SK-N-SH (cell line): ENCODE measurements around the gene SNPH.

Source experiments
- CHD2 ChIP-seq: fragments of 150-350 bp; IDR thresholded peaks from 2 replicates; pipeline ENCODE4 v1.6.1; 2018; ENCODE audit warnings: low read length; ENCODE audit not compliant: partially characterized antibody
- EP300 ChIP-seq, 2 experiments: IDR thresholded peaks; 2 replicates each; pipeline versions ENCODE4 v1.4.0 to v1.6.1; 2012; ENCODE audit warnings: borderline replicate concordance in 1 of 2, low read depth in 1 of 2, low read length in 1 of 2
- EZH2phosphoT487 ChIP-seq: fragments of 200-600 bp; sonication (generic); IDR thresholded peaks from 2 replicates; pipeline ENCODE4 v1.6.1; 2017; ENCODE audit warnings: low read depth, mixed run types, mild to moderate bottlenecking, antibody characterized with exemption, moderate library complexity, borderline replicate concordance
- NRF1 ChIP-seq: IDR thresholded peaks from 2 replicates; pipeline ENCODE4 v1.6.1; 2012; ENCODE audit warnings: low read depth, mild to moderate bottlenecking, low read length
- POLR2AphosphoS5 ChIP-seq: IDR thresholded peaks from 2 replicates; pipeline ENCODE4 v1.6.1; 2012; ENCODE audit warnings: low read depth, low read length
- RAD21 ChIP-seq: IDR thresholded peaks from 2 replicates; pipeline ENCODE4 v1.6.1; 2012; ENCODE audit warnings: mild to moderate bottlenecking, low read length
- RCOR1 ChIP-seq: fragments of 150-350 bp; IDR thresholded peaks from 2 replicates; pipeline ENCODE4 v1.6.1; 2017; ENCODE audit warnings: antibody characterized with exemption, low read length
- RFX5 ChIP-seq: IDR thresholded peaks from 2 replicates; pipeline ENCODE4 v1.6.1; 2012; ENCODE audit warnings: mild to moderate bottlenecking, improper control_type of control experiment, low read length
- TCF12 ChIP-seq: IDR thresholded peaks from 2 replicates; pipeline ENCODE4 v1.4.0; 2012
- USF2 ChIP-seq: fragments of 150-350 bp; IDR thresholded peaks from 2 replicates; pipeline ENCODE4 v1.6.1; 2017; ENCODE audit warnings: antibody characterized with exemption, low read length, low read depth, borderline replicate concordance
- ZBTB33 ChIP-seq: IDR thresholded peaks from 2 replicates; pipeline ENCODE4 v1.4.0; 2012; ENCODE audit warnings: low read depth, borderline replicate concordance
- TF ChIP-seq, protein P1 (sequence below): fragments of 200-600 bp; sonication (generic); IDR thresholded peaks from 2 replicates; pipeline ENCODE4 v1.6.1; 2017; ENCODE audit warnings: antibody characterized with exemption, mild to moderate bottlenecking, moderate library complexity
- TF ChIP-seq, protein P2 (sequence below): IDR thresholded peaks from 2 replicates; pipeline ENCODE4 v1.6.1; 2012; ENCODE audit warnings: mild to moderate bottlenecking, low read depth, low read length, moderate library complexity

- no peak for TF ChIP-seq RCOR1
- no peak for TF ChIP-seq TCF12
- TF ChIP-seq, protein P1, sequence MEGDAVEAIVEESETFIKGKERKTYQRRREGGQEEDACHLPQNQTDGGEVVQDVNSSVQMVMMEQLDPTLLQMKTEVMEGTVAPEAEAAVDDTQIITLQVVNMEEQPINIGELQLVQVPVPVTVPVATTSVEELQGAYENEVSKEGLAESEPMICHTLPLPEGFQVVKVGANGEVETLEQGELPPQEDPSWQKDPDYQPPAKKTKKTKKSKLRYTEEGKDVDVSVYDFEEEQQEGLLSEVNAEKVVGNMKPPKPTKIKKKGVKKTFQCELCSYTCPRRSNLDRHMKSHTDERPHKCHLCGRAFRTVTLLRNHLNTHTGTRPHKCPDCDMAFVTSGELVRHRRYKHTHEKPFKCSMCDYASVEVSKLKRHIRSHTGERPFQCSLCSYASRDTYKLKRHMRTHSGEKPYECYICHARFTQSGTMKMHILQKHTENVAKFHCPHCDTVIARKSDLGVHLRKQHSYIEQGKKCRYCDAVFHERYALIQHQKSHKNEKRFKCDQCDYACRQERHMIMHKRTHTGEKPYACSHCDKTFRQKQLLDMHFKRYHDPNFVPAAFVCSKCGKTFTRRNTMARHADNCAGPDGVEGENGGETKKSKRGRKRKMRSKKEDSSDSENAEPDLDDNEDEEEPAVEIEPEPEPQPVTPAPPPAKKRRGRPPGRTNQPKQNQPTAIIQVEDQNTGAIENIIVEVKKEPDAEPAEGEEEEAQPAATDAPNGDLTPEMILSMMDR, result no peak
- no peak for TF ChIP-seq ZBTB33
- TF ChIP-seq NRF1, result no peak
- TF ChIP-seq EZH2phosphoT487, result no peak
- no peak for TF ChIP-seq CHD2
- no peak for TF ChIP-seq POLR2AphosphoS5
- no peak for TF ChIP-seq RFX5
- TF ChIP-seq EP300 (IDR thresholded peaks at IDR 0.05; ENCODE audit: borderline replicate concordance in 1 of 2, low read depth in 1 of 2, low read length in 1 of 2), result no peak
- no peak for TF ChIP-seq RAD21
- TF ChIP-seq USF2, result no peak
- TF ChIP-seq, protein P2, sequence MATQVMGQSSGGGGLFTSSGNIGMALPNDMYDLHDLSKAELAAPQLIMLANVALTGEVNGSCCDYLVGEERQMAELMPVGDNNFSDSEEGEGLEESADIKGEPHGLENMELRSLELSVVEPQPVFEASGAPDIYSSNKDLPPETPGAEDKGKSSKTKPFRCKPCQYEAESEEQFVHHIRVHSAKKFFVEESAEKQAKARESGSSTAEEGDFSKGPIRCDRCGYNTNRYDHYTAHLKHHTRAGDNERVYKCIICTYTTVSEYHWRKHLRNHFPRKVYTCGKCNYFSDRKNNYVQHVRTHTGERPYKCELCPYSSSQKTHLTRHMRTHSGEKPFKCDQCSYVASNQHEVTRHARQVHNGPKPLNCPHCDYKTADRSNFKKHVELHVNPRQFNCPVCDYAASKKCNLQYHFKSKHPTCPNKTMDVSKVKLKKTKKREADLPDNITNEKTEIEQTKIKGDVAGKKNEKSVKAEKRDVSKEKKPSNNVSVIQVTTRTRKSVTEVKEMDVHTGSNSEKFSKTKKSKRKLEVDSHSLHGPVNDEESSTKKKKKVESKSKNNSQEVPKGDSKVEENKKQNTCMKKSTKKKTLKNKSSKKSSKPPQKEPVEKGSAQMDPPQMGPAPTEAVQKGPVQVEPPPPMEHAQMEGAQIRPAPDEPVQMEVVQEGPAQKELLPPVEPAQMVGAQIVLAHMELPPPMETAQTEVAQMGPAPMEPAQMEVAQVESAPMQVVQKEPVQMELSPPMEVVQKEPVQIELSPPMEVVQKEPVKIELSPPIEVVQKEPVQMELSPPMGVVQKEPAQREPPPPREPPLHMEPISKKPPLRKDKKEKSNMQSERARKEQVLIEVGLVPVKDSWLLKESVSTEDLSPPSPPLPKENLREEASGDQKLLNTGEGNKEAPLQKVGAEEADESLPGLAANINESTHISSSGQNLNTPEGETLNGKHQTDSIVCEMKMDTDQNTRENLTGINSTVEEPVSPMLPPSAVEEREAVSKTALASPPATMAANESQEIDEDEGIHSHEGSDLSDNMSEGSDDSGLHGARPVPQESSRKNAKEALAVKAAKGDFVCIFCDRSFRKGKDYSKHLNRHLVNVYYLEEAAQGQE, result no peak
Measured at GRCh38 chr20:1331101-1331500, 65.0 kb downstream of the SNPH start.
